HepG2 (cell line): ENCODE data around the gene BHMT. TPM values are rescaled to one million over a fixed set of nuclear protein-coding genes. Genes with fewer than 3 reads are reported as not detected.

Experiments used
- ARID5B ChIP-seq: IDR thresholded peaks from 2 replicates; pipeline ENCODE4 v1.4.0; 2020; ENCODE audit warnings: mild to moderate bottlenecking, missing genetic modification reagents
- CERS6 ChIP-seq: sonication (generic); formaldehyde crosslinking; IDR thresholded peaks from 2 replicates; pipeline ENCODE4 v1.5.0; 2020; ENCODE audit warnings: missing genetic modification reagents
- GPN1 ChIP-seq: sonication (generic); formaldehyde crosslinking; IDR thresholded peaks from 2 replicates; pipeline ENCODE4 v1.5.1; 2020; ENCODE audit warnings: missing genetic modification reagents, borderline replicate concordance
- GTF2F1 ChIP-seq: fragments of 150-350 bp; IDR thresholded peaks from 2 replicates; pipeline ENCODE4 v1.6.1; 2014; ENCODE audit warnings: low read length
- MXD3 ChIP-seq: IDR thresholded peaks from 2 replicates; pipeline ENCODE4 v1.6.1; 2016; ENCODE audit warnings: mild to moderate bottlenecking, missing biosample characterization, missing genetic modification reagents
- MYC ChIP-seq: sonication (generic); formaldehyde crosslinking; IDR thresholded peaks from 2 replicates; pipeline ENCODE4 v1.9.0; 2021; ENCODE audit warnings: missing genetic modification reagents, borderline replicate concordance
- PATZ1 ChIP-seq: sonication (generic); formaldehyde crosslinking; IDR thresholded peaks from 2 replicates; pipeline ENCODE4 v1.4.0; 2020; ENCODE audit warnings: missing genetic modification reagents
- RBM39 ChIP-seq: fragments of 200-400 bp; formaldehyde crosslinking; IDR thresholded peaks from one replicate; pipeline ENCODE4 v1.6.1; 2018; ENCODE audit warnings: antibody characterized with exemption, mild to moderate bottlenecking, low read depth, low read length; ENCODE audit not compliant: poor library complexity, severe bottlenecking
- REL ChIP-seq: sonication (generic); formaldehyde crosslinking; conservative IDR thresholded peaks from 2 replicates; pipeline ENCODE4 v1.8.0; 2022; ENCODE audit warnings: mild to moderate bottlenecking, missing genetic modification reagents, moderate library complexity
- RXRB ChIP-seq: IDR thresholded peaks from 2 replicates; pipeline ENCODE4 v1.6.1; 2016; ENCODE audit warnings: borderline replicate concordance, missing genetic modification reagents, missing compliant biosample characterization
- SKIL ChIP-seq: sonication (generic); formaldehyde crosslinking; IDR thresholded peaks from 2 replicates; pipeline ENCODE4 v1.8.0; 2022; ENCODE audit warnings: missing genetic modification reagents, mild to moderate bottlenecking, moderate library complexity, borderline replicate concordance
- SP4 ChIP-seq: sonication (generic); formaldehyde crosslinking; IDR thresholded peaks from 2 replicates; pipeline ENCODE4 v1.8.1; 2023; ENCODE audit warnings: mild to moderate bottlenecking, missing genetic modification reagents
- SRSF4 ChIP-seq: fragments of 200-400 bp; formaldehyde crosslinking; IDR thresholded peaks from one replicate; pipeline ENCODE4 v1.6.1; 2018; ENCODE audit warnings: mild to moderate bottlenecking, low read depth, low read length, moderate library complexity; ENCODE audit not compliant: poor library complexity, severe bottlenecking
- THYN1 ChIP-seq: sonication (generic); formaldehyde crosslinking; IDR thresholded peaks from 2 replicates; pipeline ENCODE4 v1.8.1; 2023; ENCODE audit warnings: low read depth, mild to moderate bottlenecking, moderate library complexity, missing genetic modification reagents, borderline replicate concordance
- ZFAT ChIP-seq: sonication (generic); formaldehyde crosslinking; conservative IDR thresholded peaks from 2 replicates; pipeline ENCODE4 v1.8.1; 2023; ENCODE audit warnings: missing genetic modification reagents, inconsistent platforms
- ZNF292 ChIP-seq: sonication (generic); formaldehyde crosslinking; IDR thresholded peaks from 2 replicates; pipeline ENCODE4 v1.8.1; 2022; ENCODE audit warnings: mild to moderate bottlenecking, low read depth, missing genetic modification reagents, borderline replicate concordance
- ZNF451 ChIP-seq: sonication (generic); formaldehyde crosslinking; IDR thresholded peaks from 2 replicates; pipeline ENCODE4 v1.5.0; 2020; ENCODE audit warnings: mild to moderate bottlenecking, missing genetic modification reagents
- ZNF501 ChIP-seq: sonication (generic); formaldehyde crosslinking; IDR thresholded peaks from 2 replicates; pipeline ENCODE4 v1.5.1; 2020; ENCODE audit warnings: mild to moderate bottlenecking, moderate library complexity, missing genetic modification reagents
- ZNF614 ChIP-seq: IDR thresholded peaks from 2 replicates; pipeline ENCODE4 v1.6.1; 2018; ENCODE audit warnings: missing biosample characterization, missing genetic modification reagents, inconsistent platforms, borderline replicate concordance
- ZNF616 ChIP-seq: sonication (generic); formaldehyde crosslinking; IDR thresholded peaks from 2 replicates; pipeline ENCODE4 v1.5.0; 2020; ENCODE audit warnings: low read depth, mild to moderate bottlenecking, missing genetic modification reagents
- ZSCAN9 ChIP-seq: IDR thresholded peaks from 2 replicates; pipeline ENCODE4 v1.6.1; 2016; ENCODE audit warnings: borderline replicate concordance
- polyA plus RNA-seq, 8 experiments: library from polyadenylated mRNA; depleted of rRNA in 3 of 8; stranded (reverse) in 7 of 8; unstranded in 1 of 8; fragments of >200 nt; fragmentation: Illumina TruSeq in 4 of 8; extraction: Trizol in 4 of 8; gene quantifications; 2 replicates each; pipeline versions ENCODE4 v1.2.1 to v1.2.3, GENCODE V29; 2011 to 2016; ENCODE audit warnings: low read depth in 4 of 8, missing spikeins in 1 of 8, mixed read lengths in 1 of 8; ENCODE audit not compliant: insufficient read depth in 1 of 8
- total RNA-seq, 5 experiments: library from RNA; depleted of rRNA; stranded (reverse); fragments of >200 nt; fragmentation: Illumina TruSeq; extraction: Trizol; gene quantifications; 2 replicates each; pipeline ENCODE4 v1.2.3, GENCODE V29; 2016; ENCODE audit warnings: low read depth in 1 of 5

Gene BHMT
- total and polyA plus RNA-seq, 2 of the 13 experiments (the other 11 are each of a cell fraction or from before 2014, with no cell fraction given) = 0.40 to 6.4 TPM

GRCh38 chr5:79173626-79174025, 62.0 kb downstream of the BHMT start (continued):
- TF ChIP-seq THYN1 (CRISPR knock-in tag) (no peak), RBM39 (no peak), ZNF614 (CRISPR knock-in tag) (no peak), ZNF451 (CRISPR knock-in tag) (no peak), GTF2F1 (no peak), RXRB (CRISPR knock-in tag) (peak; percentile 65; the same call in 1 of the 2 replicates), ARID5B (peak; percentile 86), GPN1 (no peak), MYC (CRISPR knock-in tag) (no peak), SP4 (no peak), ZNF501 (CRISPR knock-in tag) (no peak), PATZ1 (no peak), SKIL (CRISPR knock-in tag) (no peak), ZNF616 (CRISPR knock-in tag) (no peak), ZNF292 (CRISPR knock-in tag) (no peak), MXD3 (no peak), ZSCAN9 (CRISPR knock-in tag) (peak; percentile 55; the same call in 1 of the 2 replicates), ZFAT (CRISPR knock-in tag) (no peak), SRSF4 (no peak), REL (CRISPR knock-in tag) (no peak), CERS6 (CRISPR knock-in tag) (no peak)
